ENCODE measurements around the gene CXorf65.

DNA sequence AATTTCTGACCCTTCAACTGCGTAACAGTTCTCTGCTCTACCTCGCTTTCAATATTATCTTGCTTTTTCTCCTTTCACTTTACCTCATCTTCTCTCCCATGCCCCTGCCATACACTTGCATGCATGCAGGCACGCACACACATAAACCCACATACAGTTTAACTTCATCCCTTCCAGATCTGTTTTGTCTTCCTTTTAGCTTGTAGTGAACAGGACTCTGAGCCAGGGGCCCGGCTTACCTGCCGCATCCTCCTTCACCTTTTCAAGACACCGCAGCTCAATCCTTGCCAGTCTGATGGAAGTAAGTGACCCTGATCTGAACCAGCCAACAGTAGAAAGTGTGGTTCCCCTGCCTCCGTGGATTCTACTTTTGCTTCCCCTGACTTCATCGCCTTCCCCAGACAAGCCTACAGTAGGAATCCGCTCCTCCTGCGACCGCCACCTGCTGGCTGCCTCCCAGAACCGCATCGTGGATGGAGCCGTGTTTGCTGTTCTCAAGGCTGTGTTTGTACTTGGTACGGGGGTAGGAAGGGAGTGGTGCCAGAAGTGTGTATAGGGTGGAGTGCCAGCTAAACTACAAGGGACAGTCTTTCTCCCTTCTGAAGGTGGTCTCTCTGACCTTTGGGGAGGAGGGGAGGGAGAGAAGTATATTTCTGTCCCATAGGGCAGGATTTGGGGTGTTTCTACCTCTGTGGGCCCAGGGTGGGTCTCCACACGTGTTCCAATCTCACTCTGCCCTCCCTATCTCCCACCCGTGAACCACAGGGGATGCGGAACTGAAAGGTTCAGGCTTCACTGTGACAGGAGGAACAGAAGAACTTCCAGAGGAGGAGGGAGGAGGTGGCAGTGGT lies 22.6 kb upstream of the CXorf65 start:
- TF ChIP-seq, protein P1, sequence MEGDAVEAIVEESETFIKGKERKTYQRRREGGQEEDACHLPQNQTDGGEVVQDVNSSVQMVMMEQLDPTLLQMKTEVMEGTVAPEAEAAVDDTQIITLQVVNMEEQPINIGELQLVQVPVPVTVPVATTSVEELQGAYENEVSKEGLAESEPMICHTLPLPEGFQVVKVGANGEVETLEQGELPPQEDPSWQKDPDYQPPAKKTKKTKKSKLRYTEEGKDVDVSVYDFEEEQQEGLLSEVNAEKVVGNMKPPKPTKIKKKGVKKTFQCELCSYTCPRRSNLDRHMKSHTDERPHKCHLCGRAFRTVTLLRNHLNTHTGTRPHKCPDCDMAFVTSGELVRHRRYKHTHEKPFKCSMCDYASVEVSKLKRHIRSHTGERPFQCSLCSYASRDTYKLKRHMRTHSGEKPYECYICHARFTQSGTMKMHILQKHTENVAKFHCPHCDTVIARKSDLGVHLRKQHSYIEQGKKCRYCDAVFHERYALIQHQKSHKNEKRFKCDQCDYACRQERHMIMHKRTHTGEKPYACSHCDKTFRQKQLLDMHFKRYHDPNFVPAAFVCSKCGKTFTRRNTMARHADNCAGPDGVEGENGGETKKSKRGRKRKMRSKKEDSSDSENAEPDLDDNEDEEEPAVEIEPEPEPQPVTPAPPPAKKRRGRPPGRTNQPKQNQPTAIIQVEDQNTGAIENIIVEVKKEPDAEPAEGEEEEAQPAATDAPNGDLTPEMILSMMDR (IDR thresholded peaks at IDR 0.05) = peak; percentile 55 to 73 (median 62)
- no peak for TF ChIP-seq POLR2A (IDR thresholded peaks at IDR 0.05)

Data from heart left ventricle (tissue), 13 donors.